ENCODE results near the gene ATXN7L1.
"Not testable (repeated sequence)": the region's sequence is repeated elsewhere in the genome, so short reads cannot be mapped to it uniquely, and the experiment has no call there.

The ATXN7L1 gene

GRCh38 chr7:105602325-105603305, 273.8 kb downstream of the ATXN7L1 start:
- no peak for DNase-seq

GRCh38 chr7:105600720-105601550, 275.5 kb downstream of the ATXN7L1 start:
- DNase-seq: no peak

GRCh38 chr7:105599551-105599950, 276.8 kb downstream of the ATXN7L1 start:
- no peak for DNase-seq

GRCh38 chr7:105599080-105599479, 277.3 kb downstream of the ATXN7L1 start:
- DNase-seq: not testable (repeated sequence)

- DNase-seq: no peak
Measured at GRCh38 chr7:105596866-105597265, 279.5 kb downstream of the ATXN7L1 start.

- no peak for DNase-seq
Measured at GRCh38 chr7:105594034-105594433, 282.4 kb downstream of the ATXN7L1 start.

GRCh38 chr7:105591522-105591921, 284.9 kb downstream of the ATXN7L1 start:
- DNase-seq: no peak

- no peak for DNase-seq
Measured at GRCh38 chr7:105590793-105591192, 285.6 kb downstream of the ATXN7L1 start.

- DNase-seq: peak; percentile 24
Measured at GRCh38 chr7:105589356-105590077, 286.9 kb downstream of the ATXN7L1 start.

GRCh38 chr7:105587909-105588635, 288.3 kb downstream of the ATXN7L1 start:
- DNase-seq: no peak

GRCh38 chr7:105585850-105586500, 290.4 kb downstream of the ATXN7L1 start:
- no peak for DNase-seq

- no peak for DNase-seq
Measured at GRCh38 chr7:105584165-105584564, 292.2 kb downstream of the ATXN7L1 start.

GRCh38 chr7:105583061-105583460, 293.3 kb downstream of the ATXN7L1 start:
- DNase-seq: no peak

GRCh38 chr7:105581066-105581811, 295.2 kb downstream of the ATXN7L1 start, which contains the start of gene EFCAB10:
Gene EFCAB10 (minus strand): TSS chr7:105581493. CDS start chr7:105581463, 30 bp downstream.
- no peak for DNase-seq

GRCh38 chr7:105580022-105580740, 296.2 kb downstream of the ATXN7L1 start:
- DNase-seq: peak; percentile 5

- no peak for DNase-seq
Measured at GRCh38 chr7:105578496-105578895, 297.9 kb downstream of the ATXN7L1 start.

- no peak for DNase-seq
Measured at GRCh38 chr7:105577251-105577650, 299.1 kb downstream of the ATXN7L1 start.

- no peak for DNase-seq
Measured at GRCh38 chr7:105571891-105572290, 304.5 kb downstream of the ATXN7L1 start.

- DNase-seq: no peak
Measured at GRCh38 chr7:105567821-105568220, 308.6 kb downstream of the ATXN7L1 start.

- no peak for DNase-seq
Measured at GRCh38 chr7:105567024-105567423, 309.4 kb downstream of the ATXN7L1 start.

All from T1000 (cell line).